Measurements from ENCODE around the gene MT1G.
A peak's percentile ranks its signal among the peaks of the same experiment; 100 is the strongest.
"Not testable (repeated sequence)": the region's sequence is repeated elsewhere in the genome, so short reads cannot be mapped to it uniquely, and the experiment has no call there.

Gene MT1G

DNA sequence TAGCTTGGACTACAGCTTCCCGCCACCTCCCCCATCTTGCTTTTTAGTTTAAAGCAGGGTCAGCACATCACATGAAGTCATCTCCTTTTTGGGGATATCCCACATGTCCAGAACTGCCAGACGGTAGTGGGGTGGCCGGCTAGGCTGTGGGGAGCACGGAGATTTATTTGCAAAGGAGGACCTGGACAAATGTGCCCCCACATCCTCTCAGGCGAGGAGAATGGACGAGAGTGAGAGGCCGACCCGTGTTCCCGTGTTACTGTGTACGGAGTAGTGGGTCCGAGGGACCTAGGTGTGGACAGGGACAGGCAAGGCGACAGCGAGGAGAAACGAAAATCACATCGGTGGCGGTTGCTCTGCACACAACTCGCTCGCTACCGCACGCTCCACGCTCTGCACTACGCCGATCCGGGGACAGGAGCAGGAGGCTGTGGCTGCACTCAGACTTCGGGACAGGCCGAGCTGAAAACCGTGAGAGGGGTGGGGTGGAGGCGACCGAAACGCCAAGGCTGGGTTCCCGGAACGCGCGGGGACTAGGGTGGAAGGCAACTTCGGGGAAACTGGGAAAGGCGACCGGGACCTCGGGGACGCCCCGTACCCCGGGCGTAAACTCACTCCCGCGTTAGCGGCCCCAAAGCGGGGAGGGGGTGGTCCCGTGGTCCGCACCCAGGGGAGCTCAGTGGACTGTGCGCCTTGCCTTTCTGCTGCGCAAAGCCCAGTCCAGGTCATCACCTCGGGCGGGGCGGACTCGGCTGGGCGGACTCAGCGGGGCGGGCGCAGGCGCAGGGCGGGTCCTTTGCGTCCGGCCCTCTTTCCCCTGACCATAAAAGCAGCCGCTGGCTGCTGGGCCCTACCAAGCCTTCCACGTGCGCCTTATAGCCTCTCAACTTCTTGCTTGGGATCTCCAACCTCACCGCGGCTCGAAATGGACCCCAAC is 29.8 kb downstream of the MT1G start, which contains the start of gene MT1A:
TSS of gene MT1A (plus strand) at position 853 of the 937 bp plus-strand sequence. CDS start at position 926, 73 bp downstream.
- DNase-seq: peak in 27 of 56 donors; percentile 6 to 65 (median 30)

DNA sequence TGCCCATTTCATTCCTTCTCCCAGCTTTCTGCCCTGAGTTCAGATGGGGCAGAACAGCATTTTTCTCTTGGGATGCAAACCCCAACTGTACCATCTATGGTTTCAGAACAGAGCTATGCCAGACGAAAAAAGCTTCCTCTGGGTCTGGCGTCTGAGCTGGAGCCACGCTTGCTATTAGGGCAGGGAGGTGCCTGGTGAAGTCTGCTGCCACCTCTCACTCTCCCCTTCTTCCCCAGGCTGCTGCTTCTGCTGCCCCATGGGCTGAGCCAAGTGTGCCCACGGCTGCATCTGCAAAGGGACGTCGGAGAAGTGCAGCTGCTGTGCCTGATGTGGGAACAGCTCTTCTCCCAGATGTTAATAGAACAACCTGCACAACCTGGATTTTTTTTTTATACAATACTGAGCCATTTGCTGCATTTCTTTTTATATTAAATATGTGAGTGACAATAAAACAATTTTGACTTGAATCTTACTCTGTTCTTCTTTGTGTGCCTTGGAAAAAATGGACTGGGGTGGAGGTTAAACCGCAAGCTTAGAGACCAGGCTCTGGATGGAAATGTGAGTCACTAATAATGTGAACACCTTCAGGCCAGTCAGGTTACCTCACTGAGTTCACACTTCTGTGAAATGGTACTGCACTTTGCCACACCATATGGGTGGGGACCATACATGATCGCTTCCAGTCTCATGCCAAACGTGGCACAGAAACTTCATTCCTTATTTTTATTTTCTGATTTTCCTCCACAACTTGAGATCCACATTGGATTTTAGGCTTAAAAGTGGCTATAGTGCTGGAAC is 31.1 kb downstream of the MT1G start:
- no peak for DNase-seq

DNA sequence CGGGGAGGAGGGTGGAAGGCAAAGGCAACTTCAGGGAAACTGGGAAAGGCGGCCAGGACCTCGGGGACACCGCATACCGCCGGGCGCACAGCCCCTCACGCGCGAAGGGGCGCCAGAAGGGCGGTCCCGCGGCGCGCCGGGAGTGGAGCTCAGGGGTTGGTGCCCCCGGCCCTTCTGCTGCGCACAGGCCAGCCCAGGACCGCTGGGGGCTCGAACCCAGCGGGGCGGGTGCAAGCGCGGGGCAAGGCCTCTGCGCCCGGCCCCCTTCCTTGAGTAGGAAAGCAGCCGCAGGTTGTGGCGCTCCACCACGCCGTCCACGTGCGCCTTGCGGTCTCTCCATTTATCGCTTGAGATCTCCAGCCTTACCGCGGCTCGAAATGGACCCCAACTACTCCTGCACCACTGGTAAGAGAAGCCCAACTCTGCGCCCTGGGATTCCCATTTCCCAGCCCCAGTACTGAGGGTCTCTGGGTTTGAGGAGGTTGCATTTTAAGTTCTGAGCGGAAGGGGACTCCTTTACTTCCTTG is 32.4 kb downstream of the MT1G start:
- no peak for DNase-seq

DNA sequence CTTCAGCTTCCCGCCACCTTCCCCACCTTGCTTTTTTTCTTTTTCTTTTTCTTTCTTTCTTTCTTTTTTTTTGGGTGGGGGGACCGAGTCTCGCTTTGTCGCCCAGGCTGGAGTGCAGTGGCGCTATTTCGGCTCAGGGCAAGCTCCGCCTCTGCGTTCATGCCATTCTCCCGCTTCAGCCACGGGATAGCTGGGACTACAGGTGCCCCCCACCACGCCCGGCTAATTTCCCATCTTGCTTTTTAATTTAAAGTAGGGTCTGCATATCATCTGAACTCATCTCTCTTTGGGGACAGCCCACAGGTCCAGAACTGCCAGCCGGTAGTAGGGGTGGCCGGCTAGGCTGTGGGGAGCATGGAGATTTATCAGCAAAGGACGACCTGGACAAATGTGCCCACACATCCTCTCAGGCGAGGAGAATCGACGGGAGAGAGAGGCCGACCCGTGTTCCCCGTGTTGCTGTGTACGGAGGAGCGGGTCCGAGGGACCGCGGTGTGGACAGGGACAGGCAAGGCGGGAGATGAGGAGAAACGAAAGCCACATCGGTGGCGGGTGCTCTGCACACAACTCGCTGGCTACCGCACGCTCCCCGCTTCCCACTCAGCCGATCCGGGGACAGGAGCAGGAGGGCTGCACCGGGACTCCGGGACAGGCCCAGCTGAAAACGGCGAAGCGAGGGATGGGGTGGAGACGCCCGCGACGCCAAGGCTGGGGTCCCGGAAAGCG is 33.0 kb downstream of the MT1G start:
- no peak for DNase-seq

DNA sequence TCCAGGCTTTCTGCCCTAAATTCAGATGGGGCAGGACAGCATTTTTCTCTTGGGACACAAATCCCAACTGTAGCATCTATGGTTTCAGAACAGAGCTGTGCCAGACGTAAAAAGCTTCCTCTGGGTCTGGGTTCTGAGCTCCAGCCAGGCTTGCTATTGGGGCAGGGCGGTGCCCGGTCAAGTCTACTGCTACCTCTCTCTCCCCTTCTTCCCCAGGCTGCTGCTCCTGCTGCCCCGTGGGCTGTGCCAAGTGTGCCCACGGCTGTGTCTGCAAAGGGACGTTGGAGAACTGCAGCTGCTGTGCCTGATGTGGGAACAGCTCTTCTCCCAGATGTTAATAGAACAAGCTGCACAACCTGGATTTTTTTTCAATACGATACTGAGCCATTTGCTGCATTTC is 34.3 kb downstream of the MT1G start:
- DNase-seq: no peak

DNA sequence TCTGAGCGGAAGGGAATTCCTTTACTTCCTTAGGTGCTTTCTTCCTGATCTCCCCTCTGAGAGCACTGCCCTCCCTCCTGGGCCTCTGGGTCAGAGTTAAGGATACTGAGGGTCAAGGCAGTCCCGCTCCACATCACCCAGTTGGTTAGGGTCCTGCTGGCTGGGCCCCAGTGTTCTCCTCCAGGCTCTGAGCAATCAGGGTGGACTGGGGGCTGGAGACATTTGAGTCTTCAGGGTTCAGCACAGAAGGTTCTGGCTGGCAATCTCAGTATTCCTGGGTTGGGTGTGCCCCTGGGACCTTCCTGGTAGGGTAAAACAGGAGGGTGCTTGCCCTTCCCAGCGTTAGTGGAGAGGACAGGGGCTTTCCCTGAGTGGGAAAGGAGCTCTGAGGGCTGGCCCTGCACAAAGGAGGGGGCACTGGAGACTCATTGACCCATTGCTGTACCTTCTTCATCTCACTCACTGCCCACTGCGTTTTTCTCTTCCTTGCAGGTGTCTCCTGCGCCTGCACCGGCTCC is 35.0 kb downstream of the MT1G start:
- no peak for DNase-seq

DNA sequence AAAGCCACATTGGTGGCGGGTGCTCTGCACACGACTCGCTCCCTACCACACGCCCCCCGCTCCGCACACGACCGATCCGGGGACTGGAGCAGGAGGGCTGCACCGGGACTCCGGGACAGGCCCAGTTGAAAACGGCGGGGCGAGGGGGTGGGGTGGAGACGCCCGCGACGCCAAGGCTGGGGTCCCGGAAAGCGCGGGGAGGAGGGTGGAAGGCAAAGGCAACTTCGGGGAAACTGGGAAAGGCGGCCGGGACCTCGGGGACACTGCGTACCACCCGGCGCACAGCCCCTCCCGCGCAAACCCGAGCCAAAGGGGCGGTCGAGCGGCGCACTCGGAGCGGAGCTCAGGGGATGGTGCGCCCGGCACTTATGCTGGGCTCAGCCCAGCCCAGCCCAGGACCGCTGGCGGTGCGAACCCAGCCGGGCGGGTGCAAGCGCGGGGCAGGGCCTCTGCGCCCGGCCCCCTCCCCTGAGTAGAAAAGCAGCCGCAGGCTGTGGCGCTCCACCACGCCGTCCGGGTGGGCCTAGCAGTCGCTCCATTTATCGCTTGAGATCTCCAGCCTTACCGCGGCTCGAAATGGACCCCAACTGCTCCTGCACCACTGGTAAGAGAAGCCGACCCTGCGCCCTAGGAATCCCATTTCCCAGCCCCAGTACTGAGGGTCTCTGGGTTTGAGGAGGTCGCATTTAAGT is 35.6 kb downstream of the MT1G start, which contains the start of gene MT1M:
TSS of gene MT1M (plus strand) at position 504 of the 692 bp plus-strand sequence. CDS start at position 577, 73 bp downstream.
- DNase-seq: peak in 38 of 56 donors; percentile 20 to 71 (median 41)

DNA sequence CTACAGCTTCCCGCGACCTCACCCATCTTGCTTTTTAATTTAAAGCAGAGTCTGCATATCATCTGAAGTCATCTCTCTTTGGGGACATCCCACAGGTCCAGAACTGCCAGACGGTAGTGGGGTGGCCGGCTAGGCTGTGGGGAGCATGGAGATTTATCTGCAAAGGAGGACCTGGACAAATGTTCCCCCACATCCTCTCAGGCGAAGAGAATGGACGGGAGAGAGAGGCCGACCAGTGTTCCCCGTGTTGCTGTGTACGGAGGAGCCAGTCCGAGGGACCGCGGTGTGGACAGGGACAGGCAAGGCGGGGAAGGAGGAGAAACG is 36.1 kb downstream of the MT1G start:
- peak in 2 of 56 donors; percentile 50 for DNase-seq

DNA sequence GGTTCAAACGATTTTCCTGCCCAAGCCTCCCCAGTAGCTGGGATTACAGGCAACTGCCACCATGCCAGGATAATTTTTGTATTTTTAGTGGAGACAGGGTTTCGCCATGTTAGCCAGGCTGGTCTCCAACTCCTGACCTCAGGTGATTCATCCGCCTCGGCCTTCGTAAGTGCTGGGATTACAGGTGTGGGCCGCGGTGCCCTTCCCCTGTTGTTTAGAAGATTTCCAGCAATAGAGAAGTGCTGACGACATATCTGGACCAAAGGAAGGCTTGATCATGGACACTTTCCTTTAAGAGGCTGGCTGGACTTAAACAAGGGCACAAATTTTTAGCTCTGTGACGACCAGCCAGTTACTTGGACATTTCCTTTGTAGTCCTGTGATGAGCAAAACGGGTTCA is 36.7 kb downstream of the MT1G start:
- DNase-seq: no peak

DNA sequence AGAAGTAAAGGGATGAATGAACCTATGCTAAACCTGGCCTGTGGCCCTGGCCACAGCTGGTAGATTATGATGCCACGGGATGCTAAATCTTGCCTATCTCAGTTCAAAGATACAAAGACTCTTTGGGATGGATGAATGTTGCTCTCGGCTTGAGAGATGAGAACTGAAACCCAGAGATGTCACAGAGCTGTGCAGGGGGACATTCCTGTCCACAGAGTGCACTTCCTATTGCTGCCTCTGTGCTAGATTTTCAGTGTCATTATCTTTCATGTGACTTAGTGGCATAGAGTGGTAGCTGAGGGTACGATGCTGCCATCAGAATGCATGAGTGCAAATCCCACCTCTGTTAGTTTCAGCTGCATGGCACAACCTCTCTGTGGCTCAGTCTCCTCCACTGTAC is 37.7 kb downstream of the MT1G start:
- DNase-seq: no peak

DNA sequence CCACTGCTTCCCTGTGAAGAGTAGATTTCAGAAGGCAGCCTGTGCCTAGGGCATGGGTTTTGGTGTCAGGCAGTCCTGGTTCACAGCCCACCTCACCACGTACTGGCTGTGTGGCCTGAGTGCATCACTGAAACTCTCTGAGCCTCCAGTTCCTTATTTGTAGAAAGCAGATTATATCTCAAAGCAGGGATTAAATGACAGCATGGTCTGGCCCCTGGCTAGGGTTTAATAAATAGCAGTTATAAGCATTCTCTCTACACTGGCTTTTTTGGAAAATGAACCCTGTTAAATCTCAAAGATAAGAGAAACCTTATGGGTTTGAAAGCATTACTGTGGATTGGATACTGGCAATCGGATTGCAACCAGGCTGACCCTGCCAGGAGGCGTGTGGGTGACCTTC is 38.3 kb downstream of the MT1G start:
- no peak for DNase-seq

DNA sequence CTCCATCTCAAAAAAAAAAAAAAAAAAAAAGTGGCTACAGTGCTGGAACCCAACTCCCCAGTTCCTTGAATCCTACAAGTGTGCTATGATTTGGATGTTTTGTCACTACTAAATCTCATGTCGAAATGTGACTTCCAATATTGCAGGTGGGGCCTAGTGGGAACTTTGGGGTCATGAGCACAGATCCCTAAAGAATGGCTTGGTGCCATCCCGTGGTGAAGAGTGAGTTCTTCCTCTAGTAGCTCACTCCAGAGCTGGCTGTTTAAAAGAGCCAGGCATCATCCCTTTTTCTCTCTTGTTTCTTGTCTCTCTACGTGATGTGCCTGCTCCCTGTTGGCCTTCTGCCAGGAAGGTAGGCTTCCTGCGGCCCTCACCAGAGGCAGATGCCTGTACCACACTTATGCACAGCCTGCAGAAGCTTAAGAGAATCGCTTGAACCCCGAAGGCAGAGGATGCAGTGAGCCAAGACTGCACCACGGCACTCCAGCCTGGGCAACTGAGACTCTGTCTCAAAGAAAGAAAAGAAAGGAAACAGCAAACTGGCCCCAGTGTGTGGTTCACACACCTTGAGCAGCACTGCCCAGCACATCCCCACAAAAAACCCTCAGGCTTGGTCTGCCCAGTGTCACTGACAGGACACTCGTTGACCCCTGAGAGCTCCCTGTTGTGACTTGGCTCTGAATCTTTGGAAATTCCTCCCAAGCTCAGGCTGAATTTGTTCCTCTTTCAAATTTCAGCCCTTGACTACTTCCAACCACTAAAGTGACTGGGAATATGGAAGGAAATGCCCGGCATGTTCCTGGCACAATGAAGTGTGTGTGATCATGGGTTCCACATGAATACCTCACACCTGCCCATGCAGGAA is 39.1 kb downstream of the MT1G start:
- DNase-seq: no peak

DNA sequence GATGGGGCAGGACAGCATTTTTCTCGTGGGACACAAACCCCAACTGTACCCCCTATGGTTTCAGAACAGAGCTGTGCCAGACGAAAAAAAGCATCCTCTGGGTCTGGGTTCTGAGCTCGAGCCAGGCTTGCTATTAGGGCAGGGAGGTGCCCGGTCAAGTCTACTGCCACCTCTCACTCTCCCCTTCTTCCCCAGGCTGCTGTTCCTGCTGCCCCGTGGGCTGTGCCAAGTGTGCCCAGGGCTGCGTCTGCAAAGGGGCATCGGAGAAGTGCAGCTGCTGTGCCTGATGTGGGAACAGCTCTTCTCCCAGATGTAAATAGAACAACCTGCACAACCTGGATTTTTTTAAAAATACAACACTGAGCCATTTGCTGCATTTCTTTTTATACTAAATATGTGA is 41.2 kb downstream of the MT1G start:
- no peak for DNase-seq

DNA sequence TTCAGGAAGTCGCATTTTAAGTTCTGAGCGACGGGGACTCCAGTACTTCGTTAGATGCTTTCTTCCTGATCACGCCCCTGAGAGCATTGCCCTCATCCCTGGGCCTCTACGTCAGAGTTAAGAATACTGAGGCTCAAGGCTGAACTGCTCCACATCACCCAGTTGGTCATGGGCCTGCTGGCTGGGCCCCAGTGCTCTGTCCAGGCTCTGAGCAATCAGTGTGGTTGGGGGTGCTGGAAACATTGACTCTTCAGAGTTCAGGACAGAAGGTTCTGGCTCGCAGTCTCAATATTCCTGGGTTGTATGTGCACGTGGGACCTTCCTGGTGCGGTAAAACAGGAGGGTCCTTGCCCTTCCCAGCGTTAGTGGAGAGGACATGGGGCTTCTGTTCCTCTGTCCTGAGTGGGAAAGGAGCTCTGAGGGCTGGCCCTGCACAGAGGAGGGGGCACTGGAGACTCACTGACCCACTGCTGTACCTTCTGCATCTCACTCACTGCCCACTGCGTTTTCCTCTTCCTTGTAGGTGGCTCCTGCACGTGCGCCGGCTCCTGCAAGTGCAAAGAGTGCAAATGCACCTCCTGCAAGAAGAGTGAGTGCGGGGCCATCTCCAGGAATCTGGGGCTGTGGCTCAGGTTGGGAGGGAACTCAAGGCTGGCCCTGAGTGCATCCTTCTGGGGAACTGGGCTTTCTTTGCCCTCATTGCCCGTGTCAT is 41.8 kb downstream of the MT1G start:
- DNase-seq: peak in 3 of 56 donors; percentile 34 to 49 (median 42)

DNA sequence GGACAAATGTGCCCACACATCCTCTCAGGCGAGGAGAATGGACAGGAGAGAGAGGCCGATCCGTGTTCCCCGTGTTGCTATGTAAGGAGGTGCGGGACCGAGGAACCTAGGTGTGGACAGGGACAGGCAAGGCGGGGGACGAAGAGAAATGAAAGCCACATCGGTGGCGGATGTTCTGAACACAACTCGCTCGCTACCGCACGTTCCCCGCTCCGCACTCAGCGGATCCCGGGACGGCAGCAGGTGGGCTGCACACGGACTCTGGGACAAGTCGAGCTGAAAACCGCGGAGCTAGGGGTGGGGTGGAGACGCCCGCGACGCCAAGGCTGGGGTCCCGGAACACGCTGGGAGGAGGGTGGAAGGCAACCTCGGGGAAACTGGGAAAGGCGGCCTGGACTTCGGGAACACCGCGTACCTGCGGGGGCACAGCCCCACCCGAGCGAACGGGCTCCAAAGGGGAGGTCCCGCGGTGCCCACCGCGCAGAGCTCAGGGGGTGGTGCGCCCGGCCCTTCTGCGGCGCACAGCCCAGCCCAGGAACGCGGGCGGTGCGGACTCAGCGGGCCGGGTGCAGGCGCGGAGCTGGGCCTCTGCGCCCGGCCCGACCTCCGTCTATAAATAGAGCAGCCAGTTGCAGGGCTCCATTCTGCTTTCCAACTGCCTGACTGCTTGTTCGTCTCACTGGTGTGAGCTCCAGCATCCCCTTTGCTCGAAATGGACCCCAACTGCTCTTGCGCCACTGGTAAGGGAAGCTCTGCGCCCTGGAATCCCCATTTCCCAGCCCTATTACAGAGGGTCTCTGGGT is 42.5 kb downstream of the MT1G start, which contains the start of gene MT1E:
TSS of gene MT1E (plus strand) at position 642 of the 803 bp plus-strand sequence. CDS start at position 713, 71 bp downstream.
- DNase-seq: peak in 34 of 56 donors; percentile 27 to 76 (median 47)

DNA sequence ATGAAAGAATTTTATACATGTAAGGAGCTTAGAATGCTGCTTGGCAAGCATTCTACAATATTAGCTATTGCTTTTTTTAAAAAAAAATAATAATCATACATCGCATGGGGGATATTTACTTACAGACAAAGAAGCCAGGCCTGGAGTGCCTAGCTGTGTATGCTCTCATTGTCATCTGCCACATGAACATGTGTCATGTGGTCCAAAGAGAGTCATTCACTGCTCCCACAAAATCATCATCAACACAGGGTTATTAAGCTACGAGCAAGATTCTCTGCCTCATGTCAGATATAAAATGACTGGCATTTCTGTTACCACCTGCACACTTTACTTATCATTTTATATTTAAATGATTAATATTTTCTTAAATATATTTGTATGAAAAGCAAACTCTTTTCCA is 44.2 kb downstream of the MT1G start:
- peak in 1 of 56 donors; percentile 22 for DNase-seq

DNA sequence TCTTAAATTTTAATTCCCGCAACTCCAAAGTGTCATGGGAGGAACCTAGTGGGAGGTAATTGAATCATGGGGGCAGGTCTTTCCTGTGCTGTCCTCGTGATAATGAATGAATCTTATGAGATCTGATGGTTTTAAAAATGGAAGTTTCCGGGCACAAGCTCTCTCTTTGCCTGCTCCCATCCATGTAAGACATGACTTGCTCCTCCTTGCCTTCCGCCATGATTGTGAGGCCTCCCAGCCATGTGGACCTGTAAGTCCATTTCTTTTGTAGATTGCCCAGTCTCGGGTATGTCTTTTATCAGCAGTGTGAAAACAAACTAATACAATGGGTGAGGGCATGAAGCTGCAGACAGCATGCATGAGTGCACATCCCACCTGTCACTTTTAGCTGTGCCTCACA is 44.7 kb downstream of the MT1G start:
- DNase-seq: not testable (repeated sequence)

All from amygdala (tissue), 56 donors.